H9 (cell line): Measurements from ENCODE around the gene FOXD1. TPM values are rescaled to one million over a fixed set of nuclear protein-coding genes. Genes with fewer than 3 reads are reported as not detected.
A peak's percentile ranks its signal among the peaks of the same experiment; 100 is the strongest.

Experiments used
- DNase-seq: peaks from one replicate; pipeline ENCODE4 v3.0.0-alpha.2; 2017
- H2AFZ ChIP-seq: one replicate; pipeline ENCODE4 v1.6.1; 2013; ENCODE audit warnings: mild to moderate bottlenecking, low read length, control low read depth, moderate library complexity
- H2AK5ac ChIP-seq: 2 replicates; pipeline ENCODE4 v1.6.1; 2013; ENCODE audit warnings: low read length, control low read depth, mixed read lengths; ENCODE audit not compliant: insufficient read length
- H2BK120ac ChIP-seq: one replicate; pipeline ENCODE4 v1.6.1; 2013; ENCODE audit warnings: low read depth, mild to moderate bottlenecking, low read length, control low read depth, inconsistent platforms; ENCODE audit not compliant: poor library complexity, severe bottlenecking
- H2BK12ac ChIP-seq: 2 replicates; pipeline ENCODE4 v1.6.1; 2013; ENCODE audit warnings: low read length, control low read depth, mixed read lengths, low read depth; ENCODE audit not compliant: insufficient read length
- H2BK15ac ChIP-seq: 2 replicates; pipeline ENCODE4 v1.6.1; 2013; ENCODE audit warnings: low read depth, low read length, control low read depth
- H2BK20ac ChIP-seq: one replicate; pipeline ENCODE4 v1.6.1; 2013; ENCODE audit warnings: low read depth, mild to moderate bottlenecking, low read length, control low read depth, inconsistent platforms; ENCODE audit not compliant: poor library complexity, severe bottlenecking
- H2BK5ac ChIP-seq: 2 replicates; pipeline ENCODE4 v1.6.1; 2013; ENCODE audit warnings: low read length, control low read depth, mixed read lengths; ENCODE audit not compliant: insufficient read length
- H3K14ac ChIP-seq: 2 replicates; pipeline ENCODE4 v1.6.1; 2013; ENCODE audit warnings: low read length, control low read depth; ENCODE audit not compliant: insufficient read depth
- H3K18ac ChIP-seq: 2 replicates; pipeline ENCODE4 v1.6.1; 2013; ENCODE audit warnings: low read depth, mild to moderate bottlenecking, mixed read lengths, low read length, control low read depth; ENCODE audit not compliant: insufficient read length
- H3K23ac ChIP-seq: 2 replicates; pipeline ENCODE4 v1.6.1; 2013; ENCODE audit warnings: low read length, control low read depth, mixed read lengths, low read depth; ENCODE audit not compliant: insufficient read length
- H3K23me2 ChIP-seq: 2 replicates; pipeline ENCODE4 v1.6.1; 2013; ENCODE audit warnings: low read depth, mild to moderate bottlenecking, mixed read lengths, low read length, control low read depth; ENCODE audit not compliant: insufficient read length, poor library complexity, severe bottlenecking
- H3K27ac ChIP-seq: 2 replicates; pipeline ENCODE4 v1.5.1; 2013; ENCODE audit warnings: low read length, control low read depth, mixed read lengths, low read depth; ENCODE audit not compliant: insufficient read length
- H3K27me3 ChIP-seq: 2 replicates; pipeline ENCODE4 v1.6.1; 2013; ENCODE audit warnings: low read length, control low read depth, inconsistent platforms; ENCODE audit not compliant: insufficient read depth
- H3K4ac ChIP-seq: 2 replicates; pipeline ENCODE4 v1.6.1; 2013; ENCODE audit warnings: low read depth, mild to moderate bottlenecking, control low read depth, inconsistent platforms, low read length, moderate library complexity
- H3K4me1 ChIP-seq: 2 replicates; pipeline ENCODE4 v1.6.1; 2013; ENCODE audit warnings: low read length, control low read depth, inconsistent platforms; ENCODE audit not compliant: insufficient read depth
- H3K4me2 ChIP-seq: 2 replicates; pipeline ENCODE4 v1.6.1; 2013; ENCODE audit warnings: low read length, control low read depth, mixed read lengths; ENCODE audit not compliant: insufficient read length, insufficient read depth
- H3K56ac ChIP-seq: 2 replicates; pipeline ENCODE4 v1.6.1; 2013; ENCODE audit warnings: low read depth, mild to moderate bottlenecking, mixed read lengths, low read length, control low read depth; ENCODE audit not compliant: insufficient read length
- H3K79me1 ChIP-seq: 2 replicates; pipeline ENCODE4 v1.6.1; 2013; ENCODE audit warnings: low read depth, mild to moderate bottlenecking, moderate library complexity, low read length, control low read depth, inconsistent platforms; ENCODE audit not compliant: insufficient read depth, poor library complexity, severe bottlenecking
- H3K79me2 ChIP-seq: 2 replicates; pipeline ENCODE4 v1.6.1; 2013; ENCODE audit warnings: low read length, control low read depth, inconsistent platforms; ENCODE audit not compliant: insufficient read depth
- H3K9ac ChIP-seq: 2 replicates; pipeline ENCODE4 v1.6.1; 2013; ENCODE audit warnings: low read length, control low read depth, mixed read lengths; ENCODE audit not compliant: insufficient read length; ENCODE audit errors: extremely low read depth
- H3K9me3 ChIP-seq: one replicate; pipeline ENCODE4 v1.6.1; 2013; ENCODE audit warnings: low read depth, low read length, inconsistent platforms; ENCODE audit not compliant: control insufficient read depth
- H3T11ph ChIP-seq: one replicate; pipeline ENCODE4 v1.6.1; 2013; ENCODE audit warnings: mild to moderate bottlenecking, low read length, control low read depth, inconsistent platforms
- H4K20me1 ChIP-seq: one replicate; pipeline ENCODE4 v1.6.1; 2013; ENCODE audit not compliant: control insufficient read depth, insufficient read length, insufficient read depth
- H4K5ac ChIP-seq: 2 replicates; pipeline ENCODE4 v1.6.1; 2013; ENCODE audit warnings: low read depth, mild to moderate bottlenecking, mixed read lengths, low read length, control low read depth; ENCODE audit not compliant: insufficient read length
- H4K8ac ChIP-seq: replicated peaks from 2 replicates; pipeline ENCODE4 v1.6.1; 2013; ENCODE audit warnings: low read length, control low read depth, mixed read lengths, low read depth; ENCODE audit not compliant: insufficient read length
- H4K91ac ChIP-seq: 2 replicates; pipeline ENCODE4 v1.6.1; 2013; ENCODE audit warnings: low read depth, mild to moderate bottlenecking, moderate library complexity, mixed read lengths, low read length, control low read depth; ENCODE audit not compliant: insufficient read length
- H3K27ac Mint-ChIP-seq, 3 experiments: 2 replicates in 2 of 3; 3 replicates in 1 of 3; pipeline ENCODE4 v1.8.0; 2020 to 2021; ENCODE audit warnings: mixed read lengths in 3 of 3, mild to moderate bottlenecking in 1 of 3, moderate library complexity in 1 of 3
- H3K27me3 Mint-ChIP-seq: 2 replicates; pipeline ENCODE4 v1.8.0; 2021; ENCODE audit warnings: low read depth, mild to moderate bottlenecking, moderate library complexity, mixed read lengths
- H3K36me3 Mint-ChIP-seq, 3 experiments: 2 replicates in 2 of 3; 3 replicates in 1 of 3; pipeline ENCODE4 v1.8.0; 2020 to 2021; ENCODE audit warnings: low read depth in 3 of 3, mixed read lengths in 3 of 3; ENCODE audit not compliant: insufficient read depth in 1 of 3
- H3K4me1 Mint-ChIP-seq, 2 experiments: 2 replicates each; pipeline ENCODE4 v1.8.0; 2020; ENCODE audit warnings: mixed read lengths in 2 of 2
- H3K4me3 Mint-ChIP-seq, 2 experiments: 2 replicates in 1 of 2; 3 replicates in 1 of 2; pipeline ENCODE4 v1.8.0; 2020 to 2021; ENCODE audit warnings: mild to moderate bottlenecking in 2 of 2, mixed read lengths in 2 of 2, moderate library complexity in 1 of 2
- H3K9me3 Mint-ChIP-seq, 2 experiments: 2 replicates in 1 of 2; 3 replicates in 1 of 2; pipeline ENCODE4 v1.8.0; 2020; ENCODE audit warnings: mild to moderate bottlenecking in 2 of 2, mixed read lengths in 2 of 2, moderate library complexity in 1 of 2
- total RNA-seq: library from RNA; stranded (reverse); gene quantifications from 2 replicates; pipeline ENCODE4 v1.2.1, GENCODE V29; 2021
- TF ChIP-seq, protein P1 (sequence below): fragments of 200-600 bp; sonication (generic); conservative IDR thresholded peaks from 3 replicates; pipeline ENCODE4 v1.8.0; 2021; ENCODE audit warnings: antibody characterized with exemption, mild to moderate bottlenecking

The FOXD1 gene
- total RNA-seq, 1 experiment from 2014 or later: 0.20 TPM

DNA sequence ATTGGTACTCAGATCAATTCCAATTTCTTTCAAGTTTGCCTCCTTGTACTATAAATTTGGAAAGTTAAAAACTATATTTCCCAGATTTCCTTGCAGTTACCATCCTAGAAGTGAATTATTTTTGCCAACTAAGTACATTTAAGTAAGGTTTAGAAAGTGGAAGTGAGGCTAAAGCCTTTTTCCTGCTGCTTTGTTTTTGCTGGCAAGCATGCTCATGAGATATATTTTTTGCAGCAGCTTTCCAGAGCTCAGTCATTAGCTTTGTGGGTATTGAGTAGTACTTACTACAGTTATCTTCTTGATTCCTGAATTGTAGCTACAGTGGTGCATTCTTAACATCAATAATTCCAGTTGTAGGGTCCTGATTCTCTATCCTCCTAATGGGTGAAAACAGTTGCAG lies 46.1 kb upstream of the FOXD1 start:
- Histone ChIP-seq H3T11ph (no peak overlapping the region), H3K4me2 (no peak overlapping the region), H3K18ac (no peak overlapping the region)

More for the DNA sequence above, 46.1 kb upstream of the FOXD1 start:
- Histone ChIP-seq H3K9me3 (no peaks in the 10 kb centered on the region), H2BK20ac (no peak overlapping the region), H3K27me3 (no peaks in the 10 kb centered on the region), H3K4me1 (no peaks in the 10 kb centered on the region; the same call in 1 of the 2 replicates), H2AFZ (no peak overlapping the region), H2BK12ac (no peak overlapping the region), H3K56ac (no peak overlapping the region), H2BK15ac (no peak overlapping the region), H4K91ac (no peak overlapping the region), H3K23me2 (peaks cover 8% of the 10 kb centered on the region), H4K5ac (no peak overlapping the region), H4K8ac (no peak overlapping the region), H3K79me2 (peaks cover 12% of the 10 kb centered on the region; the same call in 1 of the 2 replicates), H2BK5ac (no peak overlapping the region), H2AK5ac (no peak overlapping the region), H3K27ac (no peak overlapping the region), H3K14ac (no peak overlapping the region), H2BK120ac (no peak overlapping the region), H3K4ac (no peak overlapping the region), H4K20me1 (no peaks in the 10 kb centered on the region), H3K9ac (no peak overlapping the region), H3K79me1 (no peaks in the 10 kb centered on the region), H3K23ac (no peak overlapping the region)
- peaks cover 6 to 11% (median 8%) of the 10 kb centered on the region in 3 experiments; a peak in 5 of 7 replicates for H3K36me3 Mint-ChIP-seq
- TF ChIP-seq, protein P1, sequence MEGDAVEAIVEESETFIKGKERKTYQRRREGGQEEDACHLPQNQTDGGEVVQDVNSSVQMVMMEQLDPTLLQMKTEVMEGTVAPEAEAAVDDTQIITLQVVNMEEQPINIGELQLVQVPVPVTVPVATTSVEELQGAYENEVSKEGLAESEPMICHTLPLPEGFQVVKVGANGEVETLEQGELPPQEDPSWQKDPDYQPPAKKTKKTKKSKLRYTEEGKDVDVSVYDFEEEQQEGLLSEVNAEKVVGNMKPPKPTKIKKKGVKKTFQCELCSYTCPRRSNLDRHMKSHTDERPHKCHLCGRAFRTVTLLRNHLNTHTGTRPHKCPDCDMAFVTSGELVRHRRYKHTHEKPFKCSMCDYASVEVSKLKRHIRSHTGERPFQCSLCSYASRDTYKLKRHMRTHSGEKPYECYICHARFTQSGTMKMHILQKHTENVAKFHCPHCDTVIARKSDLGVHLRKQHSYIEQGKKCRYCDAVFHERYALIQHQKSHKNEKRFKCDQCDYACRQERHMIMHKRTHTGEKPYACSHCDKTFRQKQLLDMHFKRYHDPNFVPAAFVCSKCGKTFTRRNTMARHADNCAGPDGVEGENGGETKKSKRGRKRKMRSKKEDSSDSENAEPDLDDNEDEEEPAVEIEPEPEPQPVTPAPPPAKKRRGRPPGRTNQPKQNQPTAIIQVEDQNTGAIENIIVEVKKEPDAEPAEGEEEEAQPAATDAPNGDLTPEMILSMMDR: no peak
- DNase-seq: no peak
- H3K27ac Mint-ChIP-seq: 0 out of 7 replicates have a peak overlapping the region, but pooled peaks of 1 of the 3 experiments have one; percentile 21
- no peak overlapping the region for H3K4me3 Mint-ChIP-seq
- H3K4me1 Mint-ChIP-seq: peaks cover 38 to 63% of the 10 kb centered on the region in 2 experiments
- H3K9me3 Mint-ChIP-seq: no peaks in the 10 kb centered on the region
- H3K27me3 Mint-ChIP-seq: no peaks in the 10 kb centered on the region
